NOMO-1 treated with DMSO at 0.1 percent for 48 hours (cell line): Measurements from ENCODE around the gene GMDS.

Source experiments
- DNase-seq: peaks from one replicate; lab custom pipeline; 2025; ENCODE audit not compliant: unreplicated experiment; lab: John Stamatoyannopoulos, UW

GMDS gene

DNA sequence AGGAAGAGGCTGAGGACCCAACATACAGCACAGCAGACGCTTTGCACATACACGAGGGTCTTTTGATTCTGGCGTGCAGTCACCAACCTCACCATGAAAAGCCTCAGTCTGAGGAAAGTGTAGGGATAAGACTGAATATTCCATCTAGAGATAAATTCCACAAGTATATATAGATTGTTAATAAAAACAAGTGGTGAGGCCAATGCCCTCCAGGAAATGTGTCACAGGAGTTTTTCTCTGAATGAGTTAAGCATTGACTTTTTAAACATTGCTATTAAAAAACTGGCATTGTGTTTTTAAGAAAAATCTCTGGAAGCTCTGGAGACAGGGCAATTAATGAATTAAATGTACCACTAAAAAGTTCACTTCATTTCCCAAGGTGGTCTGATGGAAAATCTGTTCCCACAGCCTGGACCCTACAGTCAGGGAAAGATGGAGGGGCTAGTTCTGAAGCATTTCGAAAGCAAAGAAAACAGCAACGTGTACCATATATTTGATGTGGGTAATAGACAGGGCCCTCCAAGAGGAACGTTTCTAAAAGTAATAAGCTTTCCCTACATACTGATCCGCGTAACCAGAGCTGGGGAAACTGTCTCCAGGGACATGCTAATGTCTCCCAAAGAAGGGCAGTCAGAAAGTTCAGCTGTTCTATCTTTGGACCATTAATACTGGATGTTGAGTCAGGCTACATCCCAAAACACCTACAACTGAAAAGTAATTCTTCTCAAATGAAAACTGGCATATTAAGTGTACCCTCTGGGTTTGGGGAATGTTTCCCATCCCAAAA, 334.6 kb downstream of the GMDS start:
- DNase-seq, result no peak

DNA sequence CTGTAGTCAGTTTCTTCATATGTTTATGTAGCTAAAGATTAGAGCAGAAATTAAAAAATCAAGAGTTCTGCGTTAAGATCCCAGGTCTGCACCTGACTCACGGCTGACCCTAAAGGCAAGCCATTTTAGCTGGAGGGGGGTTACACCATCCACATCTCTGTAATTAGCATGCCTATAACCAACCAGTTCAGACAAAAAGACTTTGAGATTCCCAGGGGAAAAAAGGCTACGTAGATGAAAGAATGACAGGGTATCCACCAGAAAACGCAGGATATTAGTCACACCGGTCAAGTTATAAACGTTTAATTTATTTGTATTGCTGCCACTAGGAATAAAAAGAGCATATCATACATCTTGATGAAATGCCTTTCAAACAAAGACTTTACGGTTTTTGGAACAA, 336.6 kb downstream of the GMDS start:
- no peak for DNase-seq

DNA sequence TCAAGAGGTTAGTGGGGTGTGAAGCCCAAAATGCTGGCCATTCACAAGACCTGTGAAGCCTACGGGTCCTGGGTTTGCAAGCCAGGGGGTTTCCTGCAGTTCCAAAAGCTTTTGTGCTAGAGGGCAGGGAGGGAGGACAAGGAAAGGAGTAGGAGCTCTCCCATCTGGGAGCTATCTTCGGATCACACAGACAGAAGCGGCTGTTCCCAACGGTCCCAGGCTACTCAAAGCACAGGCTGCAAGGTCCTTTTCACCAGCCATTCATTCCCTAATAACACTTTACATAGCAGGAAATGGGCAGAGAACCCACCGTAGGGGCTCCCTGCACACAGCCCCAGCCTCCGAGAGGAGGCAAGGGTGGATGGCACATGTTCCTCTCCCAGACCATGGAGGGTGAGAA, 338.8 kb downstream of the GMDS start:
- DNase-seq, result no peak

DNA sequence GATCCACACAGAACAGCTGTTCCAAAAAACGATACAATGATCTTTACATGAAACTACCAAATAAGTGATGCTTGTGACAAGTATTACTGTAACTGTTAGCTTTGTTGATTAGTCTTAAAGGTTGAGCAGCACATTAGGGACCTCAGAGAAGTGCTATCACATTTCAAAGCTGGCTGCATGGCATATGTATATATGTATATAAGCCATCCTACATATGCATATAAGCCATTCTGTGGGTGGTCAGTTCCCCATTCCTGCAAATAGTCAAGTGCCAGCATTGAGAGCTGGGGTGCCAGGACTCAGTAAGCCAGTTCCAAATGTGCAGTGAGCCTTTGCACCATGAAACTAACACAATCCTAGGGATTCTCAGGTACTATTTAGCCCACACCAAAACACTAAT, 339.4 kb downstream of the GMDS start:
- no peak for DNase-seq

DNA sequence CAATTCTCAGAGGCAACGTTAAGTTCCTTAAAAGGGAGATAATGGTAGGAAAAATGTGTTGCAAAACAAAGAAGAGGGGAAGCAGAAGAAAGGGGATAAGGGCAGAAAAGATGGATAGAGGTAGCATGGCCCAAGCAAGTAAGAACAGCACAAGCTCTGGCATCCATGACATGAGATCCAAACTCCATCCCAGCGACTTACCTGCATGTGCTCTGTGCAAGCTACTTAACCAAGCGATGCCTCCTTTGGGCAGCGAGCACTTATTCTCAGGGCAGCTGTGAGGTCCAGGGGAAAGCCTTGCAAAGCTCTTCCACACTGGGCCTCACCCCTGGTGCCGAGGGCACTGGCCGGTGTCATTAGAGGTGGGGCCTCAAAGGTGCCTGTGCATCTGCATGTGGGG, 340.5 kb downstream of the GMDS start:
- DNase-seq, result no peak

DNA sequence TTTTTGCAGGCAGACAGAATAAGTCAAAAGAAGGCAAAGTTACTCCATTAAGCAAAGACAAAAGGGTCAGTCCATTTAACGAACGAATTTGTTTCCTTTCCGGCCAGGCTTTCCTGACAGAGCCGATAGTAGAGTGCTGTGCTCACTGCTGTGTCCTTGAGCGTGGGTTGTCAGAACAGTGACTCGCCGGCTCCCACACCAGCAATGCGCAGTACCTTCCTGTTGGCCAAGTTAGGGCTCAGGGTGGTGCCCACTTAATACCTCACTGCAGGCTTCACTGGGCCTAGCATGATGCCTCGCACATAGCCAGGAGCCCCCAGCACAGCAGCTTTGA, 341.0 kb downstream of the GMDS start:
- no peak for DNase-seq

DNA sequence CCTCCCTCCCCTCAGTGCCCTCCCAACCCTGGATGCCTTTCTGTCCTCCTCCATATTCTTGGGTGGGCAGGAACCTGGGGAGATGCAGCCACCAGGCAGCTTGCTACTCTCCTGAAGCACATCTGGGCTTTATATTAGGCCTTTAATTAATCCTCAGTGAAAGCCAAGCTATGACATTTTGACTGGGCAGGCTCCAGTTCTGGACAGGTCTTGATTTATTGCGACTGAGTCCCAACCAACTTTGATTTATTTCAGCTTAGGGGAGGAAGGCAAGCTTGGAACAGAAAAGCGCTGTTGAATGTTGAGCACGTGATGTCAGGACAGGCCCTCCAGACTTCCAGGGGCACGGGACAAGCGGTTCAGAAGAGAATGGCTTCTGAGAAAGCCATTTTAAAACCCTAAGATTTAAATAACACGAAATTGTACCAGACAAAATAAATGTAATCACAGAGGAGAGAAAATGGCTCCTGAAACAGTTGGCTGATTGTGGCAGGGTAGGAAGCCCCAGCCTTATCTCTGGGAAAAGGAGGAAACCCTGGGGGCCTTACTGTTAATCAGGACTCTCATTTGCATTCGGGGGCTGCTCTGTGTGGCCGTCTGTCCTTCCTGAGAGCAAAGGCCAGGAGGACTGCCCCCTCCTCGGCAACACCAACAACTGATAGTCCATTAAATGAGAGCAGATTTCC, 341.5 kb downstream of the GMDS start:
- DNase-seq, result no peak

DNA sequence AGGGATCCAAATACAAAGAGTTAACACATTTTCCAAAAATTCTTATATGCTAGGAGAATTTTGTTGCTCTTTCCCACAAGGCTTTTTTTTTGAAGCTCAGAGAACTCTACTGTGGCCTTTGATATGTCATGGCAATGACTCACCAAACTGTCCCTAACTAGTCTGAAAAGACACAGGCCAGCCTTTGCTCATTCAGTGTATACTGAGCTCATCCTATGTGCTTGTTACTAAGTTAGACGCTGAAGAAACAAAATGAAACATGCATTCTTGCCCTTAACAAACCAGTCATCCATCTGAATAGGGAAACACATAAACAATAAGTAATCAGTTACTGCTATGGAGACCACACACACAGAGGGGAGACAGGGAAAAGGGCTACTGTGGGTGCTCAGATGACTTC, 343.8 kb downstream of the GMDS start:
- no peak for DNase-seq

DNA sequence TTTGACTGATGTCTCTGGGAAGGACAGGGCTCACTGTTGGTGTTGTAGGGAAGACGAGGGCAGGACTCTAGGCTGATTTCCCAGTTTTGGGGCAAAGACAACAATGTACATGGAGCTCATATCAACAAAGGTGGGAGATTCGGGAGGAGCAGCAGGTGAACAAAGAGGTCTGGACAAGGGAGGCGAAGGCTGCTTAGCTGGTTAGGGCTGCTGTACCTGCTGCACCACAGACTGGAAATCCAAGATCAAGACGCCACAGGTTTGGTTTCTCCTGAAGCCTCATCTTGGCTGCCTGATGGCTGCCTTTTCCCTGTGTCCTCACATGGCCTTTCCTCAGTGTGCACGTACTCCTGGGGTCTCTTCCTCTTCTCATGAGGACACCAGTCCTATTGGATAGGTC, 348.5 kb downstream of the GMDS start:
- DNase-seq, result no peak

DNA sequence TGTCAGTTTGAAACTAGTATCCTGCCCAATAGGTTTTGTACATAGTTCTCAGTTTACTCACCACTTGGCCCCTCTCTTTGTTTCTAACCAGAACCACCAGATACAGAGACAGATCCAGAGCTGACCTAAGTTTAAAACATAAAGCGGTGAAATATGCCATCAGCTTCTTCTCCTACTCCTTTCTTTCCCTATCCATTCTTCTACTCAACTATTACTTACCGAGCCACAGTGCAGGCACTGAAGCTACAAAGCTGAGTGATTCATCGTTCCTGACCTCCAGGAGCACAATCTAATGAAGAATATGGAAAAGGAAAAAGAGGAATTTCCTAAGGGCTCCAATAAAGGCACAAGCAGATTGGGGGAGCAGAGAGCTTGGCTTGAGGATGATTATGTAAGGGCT, 349.7 kb downstream of the GMDS start:
- no peak for DNase-seq

DNA sequence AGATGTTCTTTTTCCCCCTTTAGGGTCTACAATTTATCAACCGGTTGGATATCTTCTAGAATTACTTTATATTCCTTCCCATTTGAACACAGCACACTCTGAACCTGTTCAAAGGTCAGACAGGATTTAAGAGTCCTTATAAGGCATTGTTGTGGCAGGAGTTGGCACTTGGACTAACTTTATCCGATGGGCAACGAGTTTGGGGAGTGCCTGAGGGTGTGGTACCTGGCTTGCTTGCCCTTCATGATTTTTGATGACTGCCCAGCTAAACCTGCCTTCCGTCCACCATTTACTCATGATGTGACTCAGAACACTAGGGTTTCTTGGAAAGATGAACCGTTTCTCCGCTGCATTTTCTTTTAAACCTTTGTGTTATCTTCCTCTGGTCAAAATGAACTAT, 350.5 kb downstream of the GMDS start:
- DNase-seq, result no peak

DNA sequence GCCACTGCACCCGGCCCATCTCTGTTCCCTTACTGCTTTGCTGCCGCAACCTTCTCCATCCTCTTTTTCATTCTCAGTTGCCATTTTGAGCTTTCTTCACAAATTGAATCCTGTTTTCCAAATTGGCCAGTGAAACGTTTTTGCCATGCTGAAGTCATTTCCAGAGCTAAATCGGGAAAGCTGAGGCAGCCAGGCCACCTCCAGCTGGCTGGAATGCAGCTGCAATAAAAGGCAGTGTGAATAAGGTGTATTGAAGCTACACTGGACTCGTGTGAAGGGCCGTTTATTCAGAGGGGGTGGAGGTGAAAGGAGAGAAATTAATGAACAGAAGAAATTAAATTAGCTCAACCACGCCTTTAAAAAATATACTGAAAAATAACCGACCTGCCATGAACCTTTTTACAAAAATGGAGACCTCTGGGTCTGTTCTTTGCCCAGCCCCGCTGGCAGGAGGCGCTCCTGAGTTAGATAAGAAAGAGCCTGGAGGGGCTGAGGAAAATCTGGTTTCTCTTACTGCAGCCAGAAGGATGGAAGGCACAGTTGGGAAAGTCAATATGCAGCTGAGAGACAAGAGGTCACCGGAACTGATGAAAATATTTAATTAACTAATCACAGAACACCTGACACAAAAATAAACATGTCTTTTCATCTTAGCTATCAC, 351.8 kb downstream of the GMDS start:
- DNase-seq, result no peak

DNA sequence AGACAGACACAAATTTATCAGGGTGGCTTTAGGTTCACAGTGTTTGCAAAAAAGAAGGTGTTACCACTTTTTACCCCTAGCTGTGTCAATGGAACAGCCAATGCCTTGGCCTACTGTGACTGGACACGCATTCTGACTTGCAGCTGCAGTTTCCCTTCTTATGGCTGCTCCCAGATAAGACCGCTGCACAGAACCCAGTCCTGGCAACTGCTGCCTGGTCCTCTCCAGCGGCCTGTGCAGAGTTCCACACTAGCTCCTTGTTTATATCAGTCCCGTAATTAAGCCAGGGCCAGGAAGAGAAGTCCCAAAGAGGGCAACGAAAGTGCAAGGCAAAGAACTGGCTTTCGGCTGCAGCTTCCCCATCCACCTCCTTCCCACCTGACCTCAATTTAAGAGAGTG, 352.7 kb downstream of the GMDS start:
- DNase-seq, result no peak

DNA sequence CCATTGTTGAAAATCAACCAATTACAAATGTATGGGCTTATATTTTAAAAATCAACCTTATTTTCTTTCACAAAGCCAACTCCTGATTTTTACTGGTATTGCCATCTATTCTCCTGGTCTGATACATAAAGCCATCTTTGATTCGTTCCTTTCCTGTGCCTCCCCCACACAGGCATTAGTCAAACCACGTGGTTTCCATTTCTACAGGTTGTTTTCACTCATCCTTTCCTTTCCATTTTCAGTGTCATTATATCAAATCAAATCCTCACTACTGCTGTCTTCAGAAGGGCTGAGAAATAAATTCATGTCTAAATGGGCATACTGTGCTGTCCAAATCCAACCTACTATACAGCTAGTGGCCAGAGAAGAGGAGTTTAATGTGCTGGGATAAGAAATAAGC, 354.4 kb downstream of the GMDS start:
- DNase-seq, result no peak

DNA sequence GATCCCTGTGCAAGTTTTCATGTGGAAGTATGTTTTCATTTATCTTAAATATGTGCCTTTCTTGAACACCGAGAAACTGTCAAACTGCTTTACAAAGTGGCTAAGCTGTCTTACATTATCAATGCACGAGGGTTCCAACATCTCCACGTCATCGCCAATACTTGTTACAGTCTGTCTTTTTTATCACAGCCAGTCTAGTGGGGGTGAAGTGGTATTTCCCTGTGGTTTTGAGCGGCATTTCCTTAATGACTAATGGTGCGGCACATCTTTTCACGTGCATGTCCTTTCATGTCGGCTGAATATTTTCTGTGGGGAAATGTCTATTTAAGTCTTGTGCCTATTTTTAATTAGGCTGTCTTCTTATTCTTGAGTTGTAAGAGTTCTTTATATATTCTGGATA, 355.3 kb downstream of the GMDS start:
- no peak for DNase-seq

DNA sequence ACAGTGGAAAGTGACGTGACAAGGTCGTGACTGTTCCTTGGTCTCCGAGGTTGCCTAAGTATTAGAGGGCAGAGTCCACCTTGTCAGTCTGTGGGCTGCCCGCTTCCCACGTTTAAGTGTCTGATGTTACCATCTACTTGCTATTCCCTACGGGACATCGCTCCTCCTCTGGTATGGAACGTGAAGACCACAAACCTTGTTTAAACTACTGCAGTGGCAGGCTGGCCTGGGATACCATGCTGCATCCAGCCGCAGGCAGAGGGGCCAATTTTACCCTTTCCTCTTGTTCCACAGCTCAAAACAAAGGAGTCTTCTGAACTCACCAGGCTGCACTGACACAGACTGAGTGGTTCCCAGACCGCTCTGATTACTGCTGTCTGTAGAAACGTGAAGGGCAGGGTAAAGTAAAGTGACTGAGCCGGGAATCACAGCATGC, 359.8 kb downstream of the GMDS start:
- DNase-seq, result no peak

DNA sequence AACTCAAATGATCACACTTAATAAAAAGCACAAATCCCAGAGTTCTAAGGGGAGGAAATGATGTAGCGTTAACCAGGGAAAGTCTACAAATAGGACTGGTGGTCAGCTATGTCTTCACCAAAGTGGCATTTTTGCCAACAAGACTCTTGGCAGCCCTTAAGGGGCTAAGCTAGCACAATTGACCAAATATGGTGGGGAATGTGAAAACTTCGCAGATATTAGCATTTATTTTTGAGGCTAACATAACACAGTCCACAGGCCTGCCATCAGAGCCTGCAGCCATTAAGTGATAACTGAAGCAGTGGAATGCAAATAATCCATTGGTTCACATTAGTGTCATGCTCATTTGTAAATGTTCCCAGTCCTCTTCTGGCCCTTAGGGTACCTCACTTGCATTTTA, 361.1 kb downstream of the GMDS start:
- no peak for DNase-seq

DNA sequence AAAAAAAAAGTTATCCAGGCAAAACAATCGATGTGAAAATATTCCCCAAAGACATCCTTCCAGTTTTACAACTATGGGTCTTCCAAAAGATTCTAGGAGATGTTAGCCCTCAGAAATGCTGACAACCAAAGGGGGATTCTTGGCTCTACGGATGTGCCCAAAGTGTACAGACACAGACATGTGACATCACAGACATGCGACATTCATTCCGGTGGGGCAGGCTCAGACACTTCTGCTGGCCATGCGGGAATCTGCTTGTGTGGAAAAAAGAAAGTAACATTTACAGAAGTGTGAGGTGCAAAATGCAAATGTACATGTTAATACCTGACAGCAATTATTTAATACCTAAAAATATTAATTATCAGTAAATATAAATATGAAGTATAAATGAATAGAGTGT, 367.1 kb downstream of the GMDS start:
- DNase-seq, result no peak

DNA sequence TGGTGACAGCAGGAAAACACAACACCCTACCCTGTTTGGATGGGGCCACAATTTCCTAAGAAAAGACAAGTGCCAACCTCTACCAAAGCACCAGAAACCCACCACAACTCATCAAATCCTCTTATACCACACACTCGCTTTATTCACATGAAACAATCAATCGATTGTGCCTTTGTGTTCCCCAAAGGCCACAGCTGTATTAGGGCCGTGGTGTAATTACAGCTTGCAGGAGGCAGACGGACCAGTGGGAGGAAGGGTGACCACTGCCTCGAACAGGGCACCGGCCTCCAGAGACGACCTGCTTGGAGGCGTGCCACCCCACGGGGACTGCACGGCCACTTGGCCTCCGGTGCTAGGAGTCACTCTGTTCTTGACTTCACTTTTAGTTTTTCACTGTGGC, 371.6 kb downstream of the GMDS start:
- no peak for DNase-seq

DNA sequence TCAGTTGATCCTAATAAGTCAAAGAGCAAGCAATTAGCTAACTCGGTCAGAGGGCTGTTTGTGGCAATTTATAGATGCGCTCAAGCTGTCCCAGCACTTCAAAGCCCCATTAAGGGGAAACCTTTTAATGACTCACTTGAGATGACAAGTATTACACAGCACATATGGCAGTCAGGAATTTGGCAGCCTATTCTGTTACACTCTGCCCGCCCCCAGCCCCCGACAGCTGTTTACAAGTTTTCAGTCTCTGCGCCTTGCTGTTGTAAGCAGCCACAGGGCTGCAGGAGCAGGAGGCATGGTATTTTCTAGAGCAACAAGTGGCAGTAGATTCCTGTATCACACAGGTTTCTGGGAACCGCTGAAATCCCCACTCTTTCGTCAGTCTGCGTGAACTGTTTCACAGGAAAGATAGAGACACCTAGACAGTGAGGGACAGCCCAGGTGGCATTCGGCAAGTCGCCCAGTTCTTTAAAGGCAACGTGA, 372.7 kb downstream of the GMDS start:
- no peak for DNase-seq

DNA sequence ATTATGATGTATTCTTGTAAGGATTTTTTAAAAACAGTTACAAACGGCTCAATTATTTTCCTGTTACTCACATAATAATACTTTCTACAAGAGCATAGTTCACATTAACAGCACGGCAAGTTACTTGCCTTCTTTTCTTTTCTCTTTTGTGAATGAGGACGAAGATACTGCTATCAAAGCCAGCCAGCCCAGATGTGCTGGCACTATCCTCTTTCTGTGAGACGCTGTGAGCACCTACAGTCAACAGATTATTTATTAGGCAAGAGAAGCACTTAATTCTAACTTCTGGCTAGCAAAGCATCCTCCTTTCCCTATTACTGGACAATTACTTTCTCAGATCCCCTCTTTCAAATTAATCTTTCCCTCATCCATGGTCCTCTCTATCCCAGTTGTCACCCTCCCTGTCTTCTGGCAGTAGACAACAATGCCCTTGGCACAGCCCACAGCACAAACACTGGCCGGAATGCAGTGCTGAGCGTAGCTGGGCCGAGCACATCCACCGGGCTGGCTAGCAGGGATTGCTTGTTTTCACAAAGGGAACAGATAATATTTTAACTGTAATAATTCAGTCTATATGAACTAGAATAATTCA, 373.6 kb downstream of the GMDS start:
- no peak for DNase-seq

DNA sequence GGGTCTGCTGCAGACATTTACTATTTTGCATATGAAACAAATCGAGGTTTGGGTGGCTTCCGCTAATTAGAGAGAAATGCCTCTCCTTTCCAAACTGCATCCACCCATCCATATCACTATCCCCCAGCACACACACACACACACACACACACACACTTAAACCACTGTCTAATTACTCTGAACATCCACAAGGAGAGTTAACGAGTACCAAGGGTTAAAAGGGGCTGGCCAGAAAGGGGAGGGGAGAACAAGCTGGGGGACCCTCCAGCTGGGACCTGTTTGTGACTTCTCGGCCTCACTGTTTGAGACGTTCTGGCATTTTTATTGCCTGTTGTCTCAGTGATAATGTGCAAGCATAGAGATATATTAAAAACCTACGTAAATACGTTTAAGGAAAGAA, 374.5 kb downstream of the GMDS start:
- DNase-seq, result no peak
